ENCODE data around the gene CCDC102B.

The CCDC102B gene

DNA sequence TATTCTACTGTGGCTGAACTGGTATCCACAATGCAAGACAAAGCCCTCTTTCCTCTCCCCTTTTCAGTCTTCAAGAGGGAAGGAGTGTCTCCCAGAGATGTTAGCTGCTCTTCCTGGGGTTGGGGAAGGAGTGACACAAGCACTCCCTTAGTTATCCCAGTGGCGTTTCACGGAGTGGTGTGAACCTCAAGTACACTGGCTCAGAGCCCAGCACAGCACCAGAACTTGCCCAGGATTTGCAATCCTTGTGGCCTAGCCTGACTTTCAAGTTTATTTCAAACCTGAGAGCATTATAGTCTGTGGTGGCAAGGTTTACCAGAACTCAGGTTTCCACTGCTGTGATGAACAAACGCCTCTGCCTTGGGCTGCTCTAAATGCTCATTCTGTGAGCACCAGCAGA, 162.5 kb downstream of the CCDC102B start:
- TF ChIP-seq, protein P1, sequence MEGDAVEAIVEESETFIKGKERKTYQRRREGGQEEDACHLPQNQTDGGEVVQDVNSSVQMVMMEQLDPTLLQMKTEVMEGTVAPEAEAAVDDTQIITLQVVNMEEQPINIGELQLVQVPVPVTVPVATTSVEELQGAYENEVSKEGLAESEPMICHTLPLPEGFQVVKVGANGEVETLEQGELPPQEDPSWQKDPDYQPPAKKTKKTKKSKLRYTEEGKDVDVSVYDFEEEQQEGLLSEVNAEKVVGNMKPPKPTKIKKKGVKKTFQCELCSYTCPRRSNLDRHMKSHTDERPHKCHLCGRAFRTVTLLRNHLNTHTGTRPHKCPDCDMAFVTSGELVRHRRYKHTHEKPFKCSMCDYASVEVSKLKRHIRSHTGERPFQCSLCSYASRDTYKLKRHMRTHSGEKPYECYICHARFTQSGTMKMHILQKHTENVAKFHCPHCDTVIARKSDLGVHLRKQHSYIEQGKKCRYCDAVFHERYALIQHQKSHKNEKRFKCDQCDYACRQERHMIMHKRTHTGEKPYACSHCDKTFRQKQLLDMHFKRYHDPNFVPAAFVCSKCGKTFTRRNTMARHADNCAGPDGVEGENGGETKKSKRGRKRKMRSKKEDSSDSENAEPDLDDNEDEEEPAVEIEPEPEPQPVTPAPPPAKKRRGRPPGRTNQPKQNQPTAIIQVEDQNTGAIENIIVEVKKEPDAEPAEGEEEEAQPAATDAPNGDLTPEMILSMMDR (conservative IDR thresholded peaks at IDR 0.05; ENCODE audit: low read length) = no peak
- no peak overlapping the region for H3K4me3 ChIP-seq (ENCODE audit: low read length)
- no peak for DNase-seq (ENCODE audit: low read depth)

DNA sequence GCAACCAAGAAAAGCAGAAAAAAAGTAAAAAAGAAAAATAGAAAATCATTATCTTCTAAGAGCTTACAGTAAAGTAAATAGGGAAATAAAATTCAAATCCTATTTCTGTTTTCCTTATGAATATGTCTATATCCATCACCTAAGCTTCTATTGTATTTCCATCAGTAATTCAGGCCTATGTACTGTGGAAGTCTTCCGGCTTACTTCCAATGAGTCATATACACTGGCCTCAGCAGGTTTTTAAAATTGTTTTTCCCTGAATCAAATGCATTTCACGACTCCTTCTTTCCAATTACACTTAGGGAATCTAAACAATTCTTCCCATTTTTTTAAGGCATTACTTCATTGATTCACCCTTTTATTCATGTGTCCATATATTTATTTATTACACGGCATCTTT, 164.7 kb downstream of the CCDC102B start:
- no peak overlapping the region for H3K4me3 ChIP-seq (ENCODE audit: low read length)
- no peak for DNase-seq (ENCODE audit: low read depth)
- TF ChIP-seq, protein P1 (conservative IDR thresholded peaks at IDR 0.05; ENCODE audit: low read length) = no peak

DNA sequence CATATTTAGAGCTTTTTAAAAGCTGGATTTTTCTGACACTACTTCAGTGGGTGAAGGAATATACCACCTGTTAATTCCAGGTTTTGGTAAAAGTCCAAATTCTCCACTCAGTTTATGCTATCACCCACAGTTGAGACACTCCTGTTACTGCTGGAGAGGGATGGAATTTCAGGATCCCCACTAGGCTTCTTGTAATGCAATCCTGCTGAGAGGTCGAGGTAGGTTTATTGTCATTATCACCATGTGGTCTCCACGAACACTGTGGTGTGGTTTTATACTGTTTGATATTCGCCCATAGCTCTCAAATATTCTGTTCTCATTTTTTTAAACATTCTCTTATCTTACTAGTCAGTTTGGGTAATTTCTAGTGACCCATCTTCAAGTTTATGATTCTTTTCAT, 167.9 kb downstream of the CCDC102B start:
- no peak overlapping the region for H3K4me3 ChIP-seq (ENCODE audit: low read length)
- TF ChIP-seq, protein P1 (conservative IDR thresholded peaks at IDR 0.05; ENCODE audit: low read length) = no peak
- no peak for DNase-seq (ENCODE audit: low read depth)

DNA sequence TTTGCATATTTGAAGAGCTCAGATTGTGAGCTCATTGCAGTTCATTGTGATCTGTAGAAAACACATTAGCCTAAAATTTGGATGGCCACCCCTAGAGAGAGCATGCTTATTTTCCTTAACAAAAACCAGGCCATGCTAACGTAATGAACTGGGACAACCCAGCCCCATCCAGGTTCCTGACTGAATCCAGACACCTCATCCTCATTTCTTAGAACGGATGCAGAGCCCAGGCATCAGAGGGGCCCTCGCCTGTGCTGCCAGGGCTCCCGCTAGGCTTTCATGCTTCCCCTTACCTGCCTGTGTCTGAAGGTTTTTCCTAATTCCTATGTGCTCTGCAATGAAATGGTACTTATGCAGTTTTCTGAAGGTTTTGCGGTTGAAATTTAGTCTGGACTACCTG, 171.1 kb downstream of the CCDC102B start:
- no peak overlapping the region for H3K4me3 ChIP-seq (ENCODE audit: low read length)
- no peak for DNase-seq (ENCODE audit: low read depth)
- TF ChIP-seq, protein P1 (conservative IDR thresholded peaks at IDR 0.05; ENCODE audit: low read length) = no peak

DNA sequence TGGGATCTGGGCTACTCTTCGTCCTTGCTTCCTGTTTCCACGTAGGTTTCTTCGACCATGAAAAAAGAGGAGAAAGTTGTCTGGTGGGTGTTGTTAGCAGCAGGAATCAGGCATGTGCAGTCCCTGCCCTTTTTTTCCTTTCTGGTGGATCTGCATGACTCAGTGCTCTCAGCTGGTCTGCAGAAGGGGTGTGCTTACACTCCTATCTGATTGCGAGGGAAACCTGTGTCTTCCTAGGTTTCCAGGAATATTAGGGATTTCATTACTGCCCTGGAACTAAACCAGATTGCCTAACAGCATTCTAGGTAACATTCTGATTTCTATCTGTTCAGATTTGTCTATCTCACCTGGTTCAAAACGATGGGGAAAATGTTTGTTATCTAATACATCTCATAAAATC, 174.3 kb downstream of the CCDC102B start:
- H3K4me3 ChIP-seq (ENCODE audit: low read length) = no peak overlapping the region
- TF ChIP-seq, protein P1 (conservative IDR thresholded peaks at IDR 0.05; ENCODE audit: low read length) = no peak
- DNase-seq (ENCODE audit: low read depth) = no peak

DNA sequence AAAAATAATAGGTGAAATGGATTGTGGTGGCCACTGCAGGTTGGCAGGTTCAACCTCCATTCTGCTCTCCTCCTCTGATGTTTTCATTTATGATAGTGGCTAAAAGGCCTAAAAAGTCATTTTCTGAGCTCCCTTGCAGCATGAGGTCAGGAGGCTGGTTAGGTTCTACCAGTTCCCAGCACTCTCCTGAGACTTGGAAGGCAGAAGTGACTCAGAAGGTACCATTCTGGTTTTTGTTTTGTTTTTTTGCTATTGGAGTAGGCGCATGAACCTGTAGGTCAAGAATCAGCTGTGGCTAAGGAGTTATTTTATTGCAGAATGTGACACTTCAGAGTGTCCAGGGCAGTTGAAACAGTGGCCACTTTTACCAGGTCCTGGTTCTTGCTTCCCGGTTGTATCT, 181.9 kb downstream of the CCDC102B start:
- no peak for DNase-seq (ENCODE audit: low read depth)

DNA sequence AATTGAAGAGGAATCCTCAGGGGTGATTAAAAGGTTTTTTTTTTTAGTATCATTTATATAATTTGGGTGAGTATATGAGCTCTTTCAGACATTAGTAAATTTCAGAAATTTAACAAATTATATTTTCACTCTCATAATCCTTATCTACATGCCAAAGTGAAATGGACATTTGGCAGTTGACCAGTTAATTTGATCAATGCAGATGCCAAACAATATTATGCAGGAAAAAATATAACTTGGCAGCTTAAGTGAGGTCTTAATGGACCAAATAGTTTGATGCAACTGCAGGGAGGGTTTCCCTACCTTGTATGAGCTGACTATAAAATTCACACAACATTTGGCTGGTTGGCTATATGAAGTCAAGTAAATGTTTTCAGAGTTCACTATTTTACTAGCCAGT, 185.2 kb downstream of the CCDC102B start:
- DNase-seq (ENCODE audit: low read depth) = no peak
- TF ChIP-seq, protein P1 (conservative IDR thresholded peaks at IDR 0.05; ENCODE audit: low read length) = no peak
- H3K4me3 ChIP-seq (ENCODE audit: low read length) = no peak overlapping the region

More for the DNA sequence above, 181.9 kb downstream of the CCDC102B start:
- TF ChIP-seq, protein P1 (conservative IDR thresholded peaks at IDR 0.05; ENCODE audit: low read length) = no peak
- no peak overlapping the region for H3K4me3 ChIP-seq (ENCODE audit: low read length)
